RPMI8226 (cell line): ENCODE data around the gene GNPDA2.
A peak's percentile ranks its signal among the peaks of the same experiment; 100 is the strongest.

ENCODE experiments used
- DNase-seq: peaks from one replicate; pipeline ENCODE4 v3.0.0-alpha.2; 2015

The GNPDA2 gene

GRCh38 chr4:44678094-44679041 is 48.0 kb downstream of the GNPDA2 start, which contains the start of gene GUF1:
Gene GUF1, plus strand, starts transcription at chr4:44678420. Its CDS starts 203 bp downstream, at chr4:44678623.
- DNase-seq, result peak; percentile 91

- no peak for DNase-seq
Observed at GRCh38 chr4:44675366-44675765, 51.0 kb downstream of the GNPDA2 start.

DNA sequence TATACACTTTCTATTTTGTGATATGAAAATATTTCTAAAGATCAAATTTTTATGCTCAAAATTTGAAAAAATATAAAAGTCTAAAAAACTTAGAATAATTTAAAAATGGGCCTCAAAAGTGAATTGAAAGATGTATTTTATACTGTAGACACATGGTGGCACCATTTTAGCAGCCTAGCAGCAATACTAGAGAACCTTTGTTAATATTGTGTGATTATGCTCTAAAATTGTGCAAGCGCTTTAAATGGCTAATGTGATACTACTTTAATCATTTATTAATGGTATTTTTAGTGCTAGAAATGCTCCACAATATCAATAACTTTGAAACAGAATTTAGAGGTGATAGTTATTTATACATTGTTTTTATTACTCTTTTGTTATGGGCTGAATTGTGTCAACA is 51.9 kb downstream of the GNPDA2 start:
- no peak for DNase-seq

- no peak for DNase-seq
Observed at GRCh38 chr4:44671636-44672035, 54.7 kb downstream of the GNPDA2 start.

- no peak for DNase-seq
Observed at GRCh38 chr4:44670506-44671199, 55.7 kb downstream of the GNPDA2 start.

DNA sequence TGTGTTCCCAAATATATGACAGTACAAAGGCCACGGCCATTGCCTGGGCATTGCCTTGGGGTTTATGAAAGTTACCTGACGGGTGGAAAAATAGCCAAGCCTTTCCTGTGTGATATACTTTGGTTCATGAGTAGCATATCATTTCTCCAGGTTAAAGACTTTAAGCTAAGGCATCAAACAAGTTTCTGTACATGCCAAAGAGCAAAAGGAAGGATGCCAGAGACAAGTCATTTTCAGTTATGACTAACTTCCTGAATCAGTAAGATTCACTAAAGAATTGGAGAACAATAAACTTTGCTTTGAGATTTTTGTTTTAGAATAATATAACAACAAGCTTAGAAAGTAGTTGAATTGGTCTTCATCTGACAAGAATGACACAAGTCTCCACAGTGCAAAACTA is 57.8 kb downstream of the GNPDA2 start:
- DNase-seq, result no peak

DNA sequence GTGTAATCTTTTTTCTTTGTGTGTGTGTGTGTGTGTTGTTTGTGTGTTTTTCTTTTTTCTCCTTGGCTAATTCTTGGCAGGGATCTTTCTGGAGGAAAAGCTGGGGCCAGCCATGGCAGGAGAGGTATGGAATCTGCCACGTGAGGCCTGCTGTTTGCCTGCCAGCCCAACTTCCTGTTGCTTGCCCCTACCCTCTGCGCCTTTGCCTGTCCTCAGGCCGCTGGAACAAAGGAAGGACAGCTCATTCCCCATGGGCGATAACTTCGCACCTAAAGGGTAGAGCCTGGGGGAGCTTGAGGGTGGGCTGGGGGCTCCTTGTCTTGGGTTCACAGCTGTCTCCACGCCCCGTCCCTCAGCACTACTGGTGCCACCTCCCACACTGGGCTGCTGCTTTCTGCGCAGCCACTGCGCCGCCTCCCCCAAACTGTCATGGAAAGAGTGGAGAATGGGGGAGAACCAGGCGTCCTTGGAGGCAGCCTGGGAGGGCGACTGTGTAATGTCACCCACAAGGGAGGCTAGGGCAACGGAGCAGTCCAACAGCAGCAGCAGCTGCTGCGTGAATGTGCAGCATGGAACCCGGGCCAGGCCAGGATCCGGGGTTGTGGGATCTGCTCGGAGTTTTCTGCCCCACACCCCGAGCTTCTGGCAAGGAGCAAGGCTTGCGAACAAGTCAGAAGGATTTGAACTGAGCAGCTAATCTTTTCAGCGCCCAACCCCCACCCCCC is 62.7 kb downstream of the GNPDA2 start:
- no peak for DNase-seq

DNA sequence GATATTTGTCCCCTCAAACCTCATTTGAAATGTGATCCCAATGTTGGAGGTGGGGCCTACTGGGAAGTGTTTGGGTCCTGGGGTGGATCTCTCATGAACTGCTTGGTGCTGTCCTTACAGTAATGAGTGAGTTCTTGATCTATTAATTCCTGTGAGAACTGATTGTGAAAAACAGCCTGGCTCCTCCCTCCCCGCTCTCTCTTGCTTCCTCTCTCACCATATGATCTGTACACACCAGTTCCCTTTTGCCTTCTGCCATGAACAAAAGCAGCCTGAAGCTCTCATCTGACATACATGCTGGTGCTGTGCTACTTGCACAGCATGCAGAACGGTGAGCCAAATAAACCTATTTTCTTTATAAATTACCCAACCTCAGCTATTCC is 63.7 kb downstream of the GNPDA2 start:
- DNase-seq, result no peak

DNA sequence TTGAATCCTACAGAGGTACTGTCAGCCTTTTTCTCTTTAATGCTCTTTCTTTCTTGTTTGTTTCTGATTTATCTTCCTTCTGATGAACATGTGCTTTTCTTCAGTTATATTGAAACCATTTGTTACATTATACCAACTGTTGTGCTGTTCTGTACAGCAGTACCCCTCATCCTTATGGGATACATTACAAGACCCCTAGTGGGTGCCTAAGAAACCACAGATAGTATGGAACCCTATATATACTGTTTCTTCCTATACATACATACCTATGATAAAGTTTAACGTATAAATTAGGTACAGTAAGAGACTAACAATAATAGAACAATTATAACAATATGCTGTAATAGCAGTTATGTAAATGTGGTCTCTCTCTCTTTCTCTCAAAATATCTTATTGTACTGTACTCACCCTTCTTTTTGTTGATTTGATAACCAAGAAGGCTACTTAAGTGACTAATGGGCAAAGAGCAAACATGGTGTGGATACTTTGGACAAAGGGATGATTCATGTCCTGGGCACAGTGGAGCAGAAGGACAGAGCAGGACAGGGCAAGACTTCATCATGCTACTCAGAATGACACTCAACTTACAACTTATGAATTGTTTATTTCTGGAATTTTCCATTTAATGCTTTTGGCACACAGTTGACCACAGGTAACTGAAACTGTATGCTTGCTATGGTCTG is 64.3 kb downstream of the GNPDA2 start:
- no peak for DNase-seq

GRCh38 chr4:44660396-44660795 is 66.0 kb downstream of the GNPDA2 start:
- DNase-seq, result no peak

DNA sequence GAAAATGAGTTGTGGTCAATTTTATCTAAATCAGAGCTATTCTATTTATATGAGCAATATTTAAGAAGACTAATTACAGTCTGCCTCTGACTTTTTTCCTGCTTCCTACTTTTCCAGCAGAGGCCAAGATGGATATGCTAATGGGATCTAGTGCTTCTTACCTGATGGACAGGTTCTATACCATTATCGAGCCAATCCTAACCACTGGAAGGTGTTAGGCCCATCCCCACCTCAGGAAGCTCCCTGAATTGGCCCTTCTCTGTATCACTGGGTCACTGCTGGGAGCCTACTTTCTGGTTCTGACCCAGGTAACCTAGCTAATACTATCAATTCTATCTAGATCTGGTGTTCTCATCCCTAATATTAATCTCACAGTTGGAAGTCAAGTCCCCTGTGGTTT is 74.4 kb downstream of the GNPDA2 start:
- no peak for DNase-seq
